Activated CD4-positive, alpha-beta T cell treated with anti-CD3 and anti-CD28 coated beads for 4 hours (primary cell): ENCODE data around the gene STUM.

Experiments used
- DNase-seq, 2 donors: peaks; one replicate each; pipeline ENCODE4 v3.0.0-alpha.2; 2020

The STUM gene

DNA sequence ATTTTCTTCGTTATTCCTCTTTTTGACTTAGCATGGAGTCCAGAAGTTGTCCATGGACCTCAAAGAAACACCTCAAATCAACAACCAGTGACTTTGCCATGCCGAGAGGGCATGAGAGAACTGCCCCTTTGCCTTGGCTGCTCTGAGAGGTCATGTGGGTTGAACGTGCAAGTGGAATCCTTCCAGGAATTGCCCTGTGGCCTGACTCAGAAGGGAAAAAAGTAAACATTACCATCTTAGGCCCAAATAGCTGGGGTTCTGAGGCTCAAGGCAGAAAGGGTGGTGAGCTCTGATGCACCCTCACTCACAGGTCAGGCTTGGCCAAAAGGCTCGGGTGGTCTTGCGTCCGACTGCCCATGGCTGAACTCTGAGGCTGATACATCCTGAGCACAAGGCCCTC is 15.1 kb downstream of the STUM start:
- DNase-seq, result no peak

GRCh38 chr1:226565476-226565875 is 16.9 kb downstream of the STUM start:
- DNase-seq, result no peak

DNA sequence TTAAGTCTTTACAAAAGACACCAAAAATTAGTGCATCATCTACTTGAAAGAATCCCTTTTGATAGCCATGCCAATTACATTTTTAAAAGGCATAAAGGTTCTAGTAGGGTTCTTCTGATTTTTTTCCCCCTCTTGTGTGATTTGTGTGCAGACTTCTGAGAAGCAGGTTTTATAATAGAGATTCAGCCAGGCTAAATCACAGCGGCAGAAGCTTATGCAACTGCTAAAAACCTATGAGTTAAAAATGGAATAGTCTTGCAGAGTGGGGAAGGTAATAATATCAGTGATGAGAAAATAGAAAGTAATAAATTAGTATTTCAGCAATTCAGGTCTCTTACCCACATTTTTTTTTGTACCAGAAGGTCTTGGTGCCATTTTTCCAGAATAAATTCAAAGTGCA is 17.7 kb downstream of the STUM start:
- DNase-seq, result no peak

GRCh38 chr1:226566760-226567159 is 18.2 kb downstream of the STUM start:
- no peak for DNase-seq

DNA sequence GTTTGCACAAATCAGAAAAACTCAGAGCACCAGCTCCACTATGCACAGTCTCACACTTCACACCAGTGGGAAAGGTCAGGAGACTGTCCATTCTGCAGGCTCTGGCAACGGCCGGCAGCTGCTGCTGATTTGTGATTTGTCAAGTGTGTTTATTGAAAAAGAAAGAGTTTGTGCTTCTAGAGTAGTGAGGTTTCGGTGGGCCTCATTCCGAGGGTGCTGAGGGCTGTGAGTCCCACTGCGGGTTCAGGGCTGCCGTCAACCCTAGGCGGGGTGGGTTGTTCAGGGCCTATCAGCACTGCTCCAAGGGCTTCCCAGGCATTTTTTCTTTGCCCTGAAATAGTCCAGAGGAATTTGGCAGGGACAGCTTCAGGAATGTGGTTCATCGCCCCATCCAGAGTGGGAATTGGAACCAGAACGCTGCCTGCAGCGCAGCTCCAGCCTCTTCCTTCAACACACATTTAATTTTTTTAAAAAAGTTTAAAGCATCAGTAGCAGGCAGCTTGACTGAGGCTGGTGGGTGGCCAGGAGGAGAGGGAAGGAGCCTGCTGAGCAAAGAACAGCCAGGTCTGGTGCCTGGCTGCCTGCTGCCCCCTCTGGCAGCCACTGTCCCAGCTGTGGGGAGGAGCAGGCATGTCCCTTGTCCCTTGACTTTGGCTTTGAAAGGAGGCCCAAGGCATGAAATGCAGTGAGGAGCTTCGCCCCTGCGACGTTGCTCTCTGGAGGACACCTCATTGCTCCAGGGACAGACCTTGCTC is 19.7 kb downstream of the STUM start:
- DNase-seq, result no peak

DNA sequence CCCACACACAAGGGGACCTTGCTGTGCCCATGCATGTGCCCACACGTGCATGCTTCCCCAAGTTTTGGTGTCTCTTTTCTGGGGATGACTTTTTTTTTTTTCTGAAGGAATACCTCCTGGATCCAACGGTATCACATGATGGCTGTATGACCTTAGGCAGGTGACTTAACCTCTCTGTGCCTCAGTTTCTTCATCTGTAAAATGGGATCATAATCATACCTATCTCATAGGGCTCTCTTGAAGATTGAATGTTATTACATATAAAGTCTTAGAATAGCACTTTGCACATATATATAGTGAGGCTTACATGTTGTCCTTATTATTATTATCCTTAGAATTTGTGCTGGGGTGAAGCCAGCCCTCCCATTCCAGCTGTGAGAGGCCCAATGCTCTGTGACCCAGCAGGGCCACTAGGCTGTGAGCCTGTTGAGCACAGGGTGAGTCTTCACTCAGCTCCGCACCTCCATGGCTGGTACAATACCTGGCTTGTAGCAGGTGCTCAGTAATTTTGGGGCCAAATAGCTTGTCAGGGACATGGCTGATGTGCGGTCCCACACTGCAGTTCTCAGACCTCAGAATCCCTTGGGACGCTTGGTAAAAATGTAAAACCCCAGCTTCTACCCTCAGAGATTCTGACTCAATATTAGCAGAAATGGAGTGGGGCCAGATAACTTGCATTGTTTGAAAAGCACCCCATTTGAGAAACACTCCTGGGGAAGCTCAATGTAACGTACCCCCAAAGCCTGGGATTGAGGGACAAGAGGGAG is 20.6 kb downstream of the STUM start:
- no peak for DNase-seq

GRCh38 chr1:226569879-226570547 is 21.4 kb downstream of the STUM start:
- DNase-seq, result no peak

DNA sequence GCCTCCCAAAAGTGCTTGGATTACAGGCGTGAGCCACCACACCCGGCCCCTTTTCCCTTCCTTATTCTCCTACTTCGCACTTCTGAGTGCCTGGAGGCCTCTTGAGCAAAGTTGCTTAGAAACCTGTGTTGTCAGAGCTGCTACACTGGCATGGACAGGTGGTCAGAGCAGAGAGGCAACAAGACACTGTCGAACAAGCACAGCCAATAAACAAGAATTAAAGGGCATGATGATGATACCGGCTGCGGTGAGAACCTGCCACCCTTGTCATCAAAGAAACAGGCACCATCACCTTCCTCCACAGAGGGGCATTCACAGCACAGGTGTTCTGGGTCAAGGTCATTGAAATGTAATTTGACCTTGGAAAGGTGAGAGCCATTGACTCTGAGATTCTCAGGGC is 23.3 kb downstream of the STUM start:
- no peak for DNase-seq

GRCh38 chr1:226572325-226572726 is 23.8 kb downstream of the STUM start:
- DNase-seq, result no peak

- DNase-seq, result no peak
Observed at GRCh38 chr1:226574044-226574443, 25.5 kb downstream of the STUM start.

DNA sequence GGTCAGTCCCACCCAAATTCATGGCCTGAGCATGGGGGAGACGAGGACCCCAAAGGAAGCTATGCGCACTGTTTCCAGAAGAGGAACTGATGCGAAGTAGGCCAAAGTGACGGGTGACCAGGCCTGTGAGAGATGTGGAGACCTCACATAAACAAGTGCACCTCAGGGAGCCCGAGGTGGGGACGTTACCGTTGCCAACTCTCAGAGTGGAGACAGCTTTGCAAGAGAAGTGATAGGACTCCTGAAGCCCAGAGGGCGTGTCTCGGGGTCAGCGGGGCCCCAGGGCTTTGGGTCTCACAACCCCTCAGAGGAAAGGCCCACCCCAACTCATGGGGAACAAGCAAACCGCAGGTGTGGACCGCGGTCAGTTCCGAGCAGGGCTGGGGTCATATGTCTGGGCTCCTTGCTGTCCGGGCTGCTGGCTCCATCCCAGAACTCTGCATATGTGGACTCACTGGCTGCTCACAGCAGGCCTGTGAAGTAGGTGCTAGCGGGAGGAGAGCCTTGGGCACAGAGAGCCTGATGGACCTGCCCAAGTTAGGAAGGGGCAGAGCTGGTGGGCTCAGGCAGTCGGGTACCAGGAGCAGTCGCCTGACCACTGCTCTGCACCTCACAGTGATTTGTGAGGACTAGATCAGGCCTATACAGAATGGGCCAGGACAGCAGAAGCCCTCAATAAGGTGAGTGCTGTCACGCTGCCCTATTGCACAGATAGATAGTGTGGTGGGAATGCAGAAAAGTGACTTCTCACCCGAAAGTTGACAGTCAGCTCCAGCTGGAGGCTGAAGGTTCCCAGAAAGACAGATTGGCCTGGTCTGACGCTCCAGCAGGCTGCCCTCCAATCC is 26.2 kb downstream of the STUM start:
- no peak for DNase-seq

DNA sequence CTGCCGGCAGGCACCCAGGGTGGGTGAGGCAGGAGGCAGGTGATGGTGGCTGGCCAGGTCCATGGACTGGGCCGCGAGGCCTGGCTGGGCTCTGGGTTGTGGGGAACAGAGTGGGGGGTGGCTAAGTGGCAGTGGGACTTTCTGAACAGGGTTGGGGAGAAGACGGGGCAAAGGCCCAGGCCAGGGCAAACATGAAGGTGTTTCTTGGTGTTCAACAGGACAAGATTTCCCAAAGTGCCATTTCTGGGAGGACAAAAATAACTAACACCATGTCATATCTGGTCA is 26.8 kb downstream of the STUM start:
- no peak for DNase-seq

DNA sequence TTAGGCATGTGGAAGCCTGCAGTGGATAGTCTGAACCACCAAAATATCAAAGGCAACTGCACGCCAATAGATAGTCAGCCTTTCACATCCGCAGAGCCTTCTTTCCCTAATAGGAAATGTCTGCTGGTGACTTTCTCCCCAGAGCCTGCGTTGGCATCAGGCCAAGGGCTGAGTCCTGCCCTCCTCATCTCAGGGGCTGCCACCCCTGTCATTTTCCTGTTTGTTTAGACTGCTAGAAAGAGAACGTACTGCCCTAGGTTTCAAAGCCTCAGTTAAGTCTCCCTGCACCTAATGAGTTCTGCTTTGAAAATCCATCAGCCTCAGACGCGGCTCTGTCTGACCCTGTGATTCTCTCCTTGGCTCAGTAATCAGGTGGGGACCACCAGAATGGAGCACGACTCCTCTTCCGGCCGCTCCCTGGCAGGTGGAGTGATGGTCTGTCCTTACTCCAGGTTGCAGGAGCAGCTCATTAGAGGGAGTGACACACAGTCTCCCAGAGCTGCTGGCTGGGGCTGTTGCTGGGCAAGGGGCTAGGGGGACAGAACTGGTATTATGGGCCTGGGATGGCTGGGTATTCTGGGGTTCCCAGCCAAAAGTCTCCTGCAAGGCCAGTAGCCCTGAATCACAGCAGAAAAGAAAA is 27.3 kb downstream of the STUM start:
- no peak for DNase-seq

DNA sequence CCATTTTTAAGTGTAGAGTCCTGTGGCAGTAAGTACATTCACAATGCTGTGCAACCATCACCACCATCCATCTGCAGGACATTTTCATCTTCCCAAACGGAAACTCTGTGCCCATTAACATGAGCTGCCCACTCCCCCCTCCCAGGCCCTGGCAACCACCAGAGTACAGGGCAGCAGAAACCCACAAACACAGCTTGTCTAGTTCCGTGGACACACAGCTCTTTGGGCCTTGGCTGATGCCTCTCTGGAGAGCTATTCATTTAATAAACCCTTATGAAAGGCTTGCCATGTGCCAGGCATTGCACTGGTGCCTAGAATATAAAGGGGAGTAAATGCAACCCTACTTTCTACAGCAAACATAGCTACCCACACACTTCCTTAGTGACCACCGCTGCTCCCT is 28.0 kb downstream of the STUM start:
- no peak for DNase-seq

GRCh38 chr1:226577401-226578180 is 29.0 kb downstream of the STUM start:
- DNase-seq, result no peak

- DNase-seq, result no peak
Observed at GRCh38 chr1:226578946-226579578, 30.5 kb downstream of the STUM start.

GRCh38 chr1:226579781-226580323 is 31.3 kb downstream of the STUM start:
- DNase-seq, result no peak

- DNase-seq, result no peak
Observed at GRCh38 chr1:226580625-226581270, 32.2 kb downstream of the STUM start.

DNA sequence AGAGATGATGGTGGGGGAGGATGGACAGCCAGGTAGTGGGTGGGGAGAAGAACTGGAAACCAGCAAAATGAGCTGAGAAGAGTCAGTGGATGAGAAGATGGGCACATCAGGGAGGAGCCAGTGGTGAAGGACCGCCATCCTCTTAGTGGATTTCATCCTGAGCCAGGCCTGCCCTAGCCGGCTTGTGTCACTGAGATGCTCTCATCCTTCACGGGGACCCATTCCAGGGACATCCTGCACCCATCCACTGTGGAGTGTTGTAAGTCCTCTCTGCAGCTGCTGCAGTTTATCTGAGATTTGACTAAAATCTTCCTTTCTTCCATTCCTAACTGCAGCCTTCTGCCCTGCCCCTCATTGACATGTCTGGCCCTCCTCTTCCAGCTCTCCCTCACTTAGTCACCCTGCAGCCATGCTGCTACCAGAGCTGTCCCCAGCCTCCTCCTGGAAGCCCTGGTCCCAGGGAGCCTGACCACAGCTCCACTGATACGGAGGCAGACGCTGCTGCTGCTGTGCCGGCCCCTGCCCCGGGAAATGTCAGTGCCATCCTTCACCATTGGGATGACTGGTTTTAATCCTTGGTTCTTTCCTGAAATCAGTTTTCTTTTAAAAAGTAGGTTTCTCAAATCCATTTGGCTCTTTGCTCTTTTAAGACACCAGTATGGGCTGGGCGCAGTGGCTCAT is 33.2 kb downstream of the STUM start:
- no peak for DNase-seq

- no peak for DNase-seq
Observed at GRCh38 chr1:226582966-226583365, 34.4 kb downstream of the STUM start.
